ENCODE data around the gene PNPLA1.

The PNPLA1 gene

DNA sequence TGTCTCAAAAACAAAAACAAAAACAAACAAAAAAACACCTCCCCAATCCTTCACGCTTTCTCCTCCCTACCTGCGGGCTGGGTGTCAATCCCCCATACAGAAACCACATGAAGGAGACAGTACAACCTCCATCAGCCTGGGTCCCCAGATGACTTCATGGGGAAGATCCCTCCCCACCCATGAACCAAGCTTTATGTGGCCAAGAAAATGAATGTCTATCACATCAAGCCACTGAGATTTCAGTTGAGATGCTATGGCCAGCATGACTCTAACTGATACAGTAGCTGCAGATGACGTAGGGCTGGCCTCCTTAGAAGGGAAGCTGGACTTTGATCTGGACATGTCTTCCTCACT, 88.0 kb downstream of the PNPLA1 start:
- no peak for DNase-seq (ENCODE audit: low read depth, low spot score)

Measured in iPS DF 19.7 (cell line).